Mesenteric fat pad (tissue), 1 donor: ENCODE results near the gene SP1. TPM values are rescaled to one million over a fixed set of nuclear protein-coding genes. Genes with fewer than 3 reads are reported as not detected.
"Not testable (repeated sequence)": the region's sequence is repeated elsewhere in the genome, so short reads cannot be mapped to it uniquely, and the experiment has no call there.

ENCODE experiments used
- DNase-seq: peaks from one replicate; pipeline ENCODE4 v3.0.0-alpha.2; 2020; ENCODE audit warnings: low spot score
- total RNA-seq: library from RNA; stranded (reverse); fragmentation: NEBNext Ultra II Directional; extraction: Animal tissue kit (Norgen Biotek cat#: 25700); gene quantifications from one replicate; pipeline ENCODE4 v1.2.1, GENCODE V29; 2021
- donor health status: DM: yes; HTN: yes; CAD: no.

Gene SP1
- total RNA-seq, 1 donor from 2014 or later, result 60.5 TPM

DNA sequence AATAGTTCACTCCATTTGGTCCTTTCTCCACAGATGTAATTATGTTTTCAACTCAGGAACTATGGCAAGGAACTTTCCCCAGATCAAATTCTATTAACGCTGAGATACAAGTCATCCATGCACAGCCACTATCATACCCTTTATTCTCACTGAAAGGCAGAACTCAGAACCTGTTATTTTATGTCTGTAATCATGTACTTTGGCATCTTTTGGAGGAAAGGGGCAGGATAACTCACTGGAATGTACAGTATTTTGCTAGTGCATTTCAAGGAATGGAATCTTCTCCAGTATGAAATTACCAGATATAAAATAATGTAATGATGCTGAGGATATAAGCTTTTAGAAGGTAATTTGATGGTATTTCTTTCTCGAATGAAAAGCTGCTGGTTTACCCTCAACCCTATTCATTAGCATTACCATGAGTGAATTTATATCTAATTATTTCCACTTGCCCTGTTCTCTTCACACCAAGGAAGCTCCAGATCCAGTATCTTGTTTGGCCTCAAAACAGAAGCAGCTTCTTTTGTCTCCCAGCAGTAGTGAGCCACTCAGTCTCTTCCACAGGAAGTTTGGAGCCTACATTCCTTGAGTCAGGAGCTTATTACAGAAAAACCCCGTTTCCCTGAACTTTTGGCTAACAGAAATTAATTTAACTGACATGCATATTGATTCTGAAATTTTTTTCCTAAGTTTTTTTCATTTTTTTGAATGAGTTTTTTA is 33.7 kb downstream of the SP1 start:
- DNase-seq, result no peak

DNA sequence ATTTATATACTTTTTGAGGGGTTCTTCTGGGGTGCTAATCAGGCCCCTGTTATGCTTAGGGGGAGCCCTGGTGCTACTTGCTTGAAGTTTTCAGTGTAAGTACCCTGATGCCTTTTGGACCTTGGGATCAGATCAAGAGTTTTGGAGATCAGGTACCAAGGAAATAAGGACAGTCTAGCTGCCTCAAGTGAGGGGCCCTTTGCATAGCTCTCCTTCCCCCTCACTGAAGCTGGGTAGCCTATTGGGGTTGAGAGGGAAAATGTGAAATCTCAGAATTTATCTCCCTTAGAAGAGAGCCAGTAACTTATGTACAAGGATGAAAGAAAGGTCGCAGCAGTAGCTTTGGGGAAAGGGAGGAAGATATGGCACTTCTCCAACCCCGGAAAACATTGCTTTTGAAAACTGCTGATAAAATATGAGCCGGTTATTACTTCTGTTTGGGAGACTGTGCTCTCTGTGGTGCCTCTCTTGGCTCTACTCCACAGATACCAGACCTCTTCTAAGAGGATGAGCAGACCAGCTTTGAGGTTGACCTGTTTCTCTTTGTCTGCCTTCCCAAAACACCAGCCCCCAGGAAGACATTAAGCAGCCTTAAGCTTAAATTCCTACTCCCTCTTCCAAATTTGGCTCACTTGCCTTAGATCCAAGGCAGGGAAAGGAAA is 34.9 kb downstream of the SP1 start:
- DNase-seq, result peak; percentile 1

DNA sequence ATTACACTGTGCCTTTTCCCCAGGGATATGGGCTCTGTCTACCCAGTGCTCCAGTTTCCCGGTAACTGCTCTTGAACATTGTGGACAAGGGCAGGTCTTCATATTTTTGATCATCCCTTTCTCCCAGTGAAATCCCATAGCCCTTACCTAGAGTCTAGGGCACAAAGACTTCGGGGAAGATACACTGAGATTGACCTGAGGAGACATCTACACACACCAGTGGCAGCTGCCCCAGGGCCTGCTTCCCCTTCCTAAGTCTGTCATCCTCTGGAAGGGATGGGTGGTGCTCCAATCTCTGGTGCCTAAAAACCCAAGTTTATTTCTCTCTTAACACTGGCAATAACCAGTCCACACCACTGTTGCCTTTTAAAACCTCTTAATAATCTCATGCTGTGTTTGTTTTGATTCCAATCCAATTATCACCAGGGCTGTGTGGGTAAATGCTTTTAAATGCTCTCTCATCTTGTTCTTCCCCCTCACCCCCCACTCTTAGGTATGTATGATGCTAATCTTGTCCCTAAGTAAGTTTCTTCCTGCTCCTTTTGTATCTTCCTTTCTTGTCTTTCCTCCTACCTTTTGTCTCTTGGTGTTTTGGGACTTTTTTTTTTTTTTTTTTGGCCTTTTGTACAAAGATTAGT is 35.9 kb downstream of the SP1 start:
- peak; percentile 35 for DNase-seq

DNA sequence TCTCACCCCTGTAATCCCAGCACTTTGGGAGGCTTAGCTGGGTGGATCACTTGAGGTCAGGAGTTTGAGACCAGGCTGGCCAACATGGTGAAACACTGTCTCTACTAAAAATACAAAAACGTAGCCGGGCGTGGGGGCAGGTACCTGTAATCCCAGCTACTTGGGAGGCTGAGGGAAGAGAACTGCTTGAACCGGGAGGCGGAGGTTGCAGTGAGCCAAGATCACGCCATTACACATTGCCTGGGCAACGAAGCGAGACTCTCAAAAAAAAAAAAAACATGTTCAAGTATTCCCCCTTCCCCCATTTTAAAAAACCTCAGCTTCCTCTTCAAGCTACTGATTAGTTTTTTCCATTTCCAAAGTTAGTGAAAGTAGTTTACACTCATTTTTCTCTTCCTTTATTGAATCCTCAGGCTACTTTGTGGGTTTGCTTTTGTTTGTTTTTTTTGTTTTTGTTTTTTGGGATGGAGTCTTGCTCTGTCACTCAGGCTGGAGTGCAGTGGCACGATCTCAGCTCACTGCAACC is 37.4 kb downstream of the SP1 start:
- DNase-seq, result peak; percentile 51

DNA sequence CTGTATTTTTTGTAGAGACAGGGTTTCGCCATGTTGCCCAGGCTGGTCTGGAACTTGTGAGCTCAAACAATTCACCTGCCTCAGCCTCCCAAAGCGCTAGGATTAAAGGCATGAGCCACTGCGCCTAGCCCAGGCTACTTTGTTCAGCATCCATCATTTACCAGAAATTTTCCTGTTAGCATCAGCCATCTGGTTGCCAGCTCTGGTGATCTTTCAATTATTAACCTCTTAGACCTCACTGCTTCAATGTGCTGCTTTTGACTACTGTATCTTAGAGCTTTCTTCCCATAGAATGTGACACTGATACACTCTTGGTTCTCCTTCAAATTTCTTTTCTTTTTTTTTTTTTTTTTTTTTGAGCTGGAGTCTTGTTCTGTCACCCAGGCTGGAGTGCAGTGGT is 38.2 kb downstream of the SP1 start:
- DNase-seq, result no peak

DNA sequence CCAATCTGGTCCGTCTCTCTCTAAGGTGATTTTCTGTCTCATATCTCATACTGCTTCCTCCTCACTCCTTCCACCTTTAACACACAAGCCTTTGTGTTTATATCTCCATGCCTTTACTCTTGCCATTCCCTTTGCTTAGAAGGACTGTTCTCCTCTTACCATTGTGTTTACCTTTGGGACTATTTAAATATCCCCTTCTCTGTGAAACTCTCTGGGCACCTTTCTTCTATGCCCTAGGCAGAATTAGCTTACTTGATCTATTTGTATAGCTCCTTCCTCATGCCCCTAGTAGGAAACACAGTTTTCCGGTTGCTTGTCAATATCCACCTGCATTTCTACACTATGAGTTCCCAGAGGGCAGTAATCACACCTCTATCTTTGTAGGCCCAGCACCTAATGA is 39.8 kb downstream of the SP1 start:
- no peak for DNase-seq

DNA sequence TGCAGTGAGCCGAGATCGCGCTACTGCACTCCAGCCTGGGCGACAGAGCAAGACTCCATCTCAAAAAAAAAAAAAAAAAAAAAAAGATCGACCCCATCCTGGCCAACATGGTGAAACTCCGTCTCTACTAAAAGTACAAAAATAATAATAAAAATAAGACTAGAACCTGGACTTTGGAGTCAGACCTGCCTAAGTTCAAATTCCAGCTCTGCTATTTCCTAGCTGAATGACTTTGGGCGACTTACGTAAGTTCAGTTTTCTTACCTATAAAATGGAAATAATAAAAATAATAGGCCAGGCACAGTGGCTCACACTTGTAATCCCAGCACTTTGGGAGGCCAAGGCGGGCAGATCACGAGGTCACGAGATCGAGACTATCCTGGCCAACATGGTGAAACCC is 42.3 kb downstream of the SP1 start:
- peak; percentile 9 for DNase-seq

DNA sequence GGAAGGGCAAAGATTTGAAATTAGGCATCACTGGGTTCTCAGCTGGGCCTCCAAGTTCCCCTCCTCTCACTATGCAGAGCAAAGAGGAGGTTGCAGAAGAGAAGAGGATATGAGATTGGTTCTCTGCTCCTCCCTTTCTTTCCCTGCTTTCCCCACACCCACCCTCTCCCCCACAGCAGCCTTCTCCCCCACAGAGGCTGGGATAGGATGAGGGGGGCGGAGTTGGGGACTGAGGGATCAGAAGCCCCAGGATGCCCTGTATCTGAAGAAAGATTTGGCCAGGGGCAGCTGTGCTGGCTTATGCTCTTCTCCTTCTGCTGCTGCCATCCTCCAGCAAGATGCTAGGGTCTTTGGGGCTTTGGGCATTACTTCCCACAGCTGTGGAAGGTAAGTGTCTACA is 43.6 kb downstream of the SP1 start, which contains the start of gene AMHR2:
TSS of gene AMHR2 (plus strand) at position 259 of the 400 bp plus-strand sequence. CDS start at position 339, 80 bp downstream.
- DNase-seq, result peak; percentile 53

DNA sequence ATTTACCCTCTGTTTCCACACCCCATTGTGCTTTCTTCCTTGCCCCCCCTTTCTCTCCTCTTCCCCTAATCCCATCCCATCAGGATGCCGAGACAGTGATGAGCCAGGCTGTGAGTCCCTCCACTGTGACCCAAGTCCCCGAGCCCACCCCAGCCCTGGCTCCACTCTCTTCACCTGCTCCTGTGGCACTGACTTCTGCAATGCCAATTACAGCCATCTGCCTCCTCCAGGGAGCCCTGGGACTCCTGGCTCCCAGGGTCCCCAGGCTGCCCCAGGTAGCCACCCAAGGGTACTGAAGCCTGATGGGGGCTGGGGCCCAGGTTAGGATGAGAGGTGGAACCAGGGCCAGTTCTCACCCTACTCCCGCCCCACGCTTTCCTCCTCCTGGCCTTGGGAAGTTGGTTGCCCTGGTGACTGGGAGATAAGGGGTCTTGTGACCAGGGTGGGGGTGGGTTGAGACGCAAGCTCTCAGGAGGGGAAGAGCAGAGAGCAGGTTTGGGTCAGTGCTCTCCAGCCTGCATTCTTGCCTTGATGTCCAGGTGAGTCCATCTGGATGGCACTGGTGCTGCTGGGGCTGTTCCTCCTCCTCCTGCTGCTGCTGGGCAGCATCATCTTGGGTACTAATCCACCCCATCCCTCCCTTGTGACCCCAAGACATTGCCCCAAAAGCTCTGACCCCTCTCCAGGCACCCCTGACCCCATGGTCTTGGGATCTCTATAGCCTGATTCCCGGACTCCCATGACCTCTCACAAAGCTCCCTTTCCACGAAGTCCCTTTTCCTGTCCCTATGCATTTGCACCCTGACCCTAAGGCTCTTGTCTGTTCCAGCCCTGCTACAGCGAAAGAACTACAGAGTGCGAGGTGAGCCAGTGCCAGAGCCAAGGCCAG is 44.9 kb downstream of the SP1 start:
- peak; percentile 41 for DNase-seq

DNA sequence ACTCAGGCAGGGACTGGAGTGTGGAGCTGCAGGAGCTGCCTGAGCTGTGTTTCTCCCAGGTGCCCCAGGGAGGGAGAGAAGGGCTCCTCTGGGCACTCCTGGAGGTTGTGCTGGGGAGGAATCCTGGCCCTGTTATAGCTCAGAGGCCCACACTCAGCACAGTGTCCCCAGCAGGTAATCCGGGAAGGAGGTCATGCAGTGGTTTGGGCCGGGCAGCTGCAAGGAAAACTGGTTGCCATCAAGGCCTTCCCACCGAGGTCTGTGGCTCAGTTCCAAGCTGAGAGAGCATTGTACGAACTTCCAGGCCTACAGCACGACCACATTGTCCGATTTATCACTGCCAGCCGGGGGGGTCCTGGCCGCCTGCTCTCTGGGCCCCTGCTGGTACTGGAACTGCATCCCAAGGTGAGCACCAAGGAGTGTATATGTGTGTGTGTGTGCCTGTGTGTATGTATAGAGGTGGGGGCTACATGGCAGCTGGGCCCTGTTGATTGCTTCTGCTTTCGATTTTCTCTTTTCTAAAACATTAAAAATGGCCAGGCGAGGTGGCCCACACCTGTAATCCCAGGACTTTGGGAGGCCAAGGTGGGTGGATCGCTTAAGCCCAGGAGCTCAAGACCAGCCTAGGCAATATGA is 45.7 kb downstream of the SP1 start:
- peak; percentile 75 for DNase-seq

DNA sequence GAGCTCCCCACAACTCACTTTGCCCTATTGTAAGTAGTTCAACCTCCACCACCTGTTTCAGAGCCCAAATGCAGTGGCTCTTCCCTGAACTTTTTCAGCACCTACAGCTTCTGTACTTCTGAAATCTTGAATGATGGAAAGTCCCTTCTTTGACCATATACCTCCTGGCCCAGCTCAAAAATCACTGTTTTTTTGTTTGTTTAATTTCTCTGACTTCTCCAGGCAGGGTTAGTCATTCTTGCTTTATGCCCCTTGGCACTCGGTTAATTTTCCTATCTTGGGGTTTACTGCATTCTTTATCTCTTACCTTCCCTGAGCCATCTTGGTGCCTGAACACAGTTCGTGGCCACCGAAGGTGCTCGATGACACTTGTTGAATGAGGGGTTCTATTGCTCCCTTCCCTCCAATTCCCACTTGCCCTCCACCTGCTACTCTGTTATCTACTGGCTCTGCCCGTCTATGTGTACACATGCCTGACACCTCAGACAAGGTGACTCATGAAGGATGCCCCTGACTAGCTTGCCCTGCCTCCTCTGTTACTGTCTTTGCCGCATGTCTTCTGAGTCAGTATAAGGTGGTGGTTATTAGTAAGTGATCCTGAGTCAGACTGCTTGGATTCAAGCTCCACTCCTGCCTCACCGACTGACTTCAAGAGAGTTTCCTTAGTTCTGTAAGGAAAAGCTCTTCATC is 48.1 kb downstream of the SP1 start:
- DNase-seq, result peak; percentile 49

DNA sequence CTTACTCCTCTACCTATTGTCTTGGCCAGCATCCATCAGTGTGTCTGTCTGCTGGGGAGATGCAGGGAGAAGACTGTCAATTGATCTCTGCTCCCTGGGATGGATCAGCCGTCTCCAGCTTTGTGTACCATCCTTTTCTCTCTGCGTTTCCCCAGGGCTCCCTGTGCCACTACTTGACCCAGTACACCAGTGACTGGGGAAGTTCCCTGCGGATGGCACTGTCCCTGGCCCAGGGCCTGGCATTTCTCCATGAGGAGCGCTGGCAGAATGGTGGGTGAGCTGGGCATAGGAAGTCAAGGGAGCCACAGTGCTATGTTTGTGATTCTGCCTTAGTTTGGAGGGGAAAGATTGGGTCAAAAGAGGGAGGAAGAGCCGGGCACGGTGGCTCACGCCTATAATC is 48.8 kb downstream of the SP1 start:
- peak; percentile 22 for DNase-seq

DNA sequence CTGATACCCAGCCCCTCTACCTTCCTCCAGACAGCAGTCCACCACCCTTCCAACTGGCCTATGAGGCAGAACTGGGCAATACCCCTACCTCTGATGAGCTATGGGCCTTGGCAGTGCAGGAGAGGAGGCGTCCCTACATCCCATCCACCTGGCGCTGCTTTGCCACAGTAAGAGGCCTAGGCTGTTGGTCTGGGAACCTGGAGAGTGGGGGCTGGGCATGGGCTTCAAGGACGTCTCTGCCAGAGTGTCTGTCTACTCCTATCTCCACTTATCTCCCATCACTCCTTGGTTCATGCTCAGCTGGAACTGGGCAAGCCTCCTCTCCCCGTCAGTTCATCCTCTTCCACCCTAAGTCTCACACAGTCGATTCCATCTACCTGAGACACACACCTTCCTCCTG is 50.1 kb downstream of the SP1 start:
- DNase-seq, result peak; percentile 69

DNA sequence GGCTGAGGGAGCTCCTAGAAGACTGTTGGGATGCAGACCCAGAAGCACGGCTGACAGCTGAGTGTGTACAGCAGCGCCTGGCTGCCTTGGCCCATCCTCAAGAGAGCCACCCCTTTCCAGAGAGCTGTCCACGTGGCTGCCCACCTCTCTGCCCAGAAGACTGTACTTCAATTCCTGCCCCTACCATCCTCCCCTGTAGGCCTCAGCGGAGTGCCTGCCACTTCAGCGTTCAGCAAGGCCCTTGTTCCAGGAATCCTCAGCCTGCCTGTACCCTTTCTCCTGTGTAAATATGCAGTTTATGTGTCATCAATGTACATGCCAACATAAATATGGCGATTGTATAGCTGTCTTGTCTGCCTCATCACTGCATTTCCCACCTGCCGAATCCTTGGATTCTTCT is 51.2 kb downstream of the SP1 start:
- DNase-seq, result peak; percentile 57

DNA sequence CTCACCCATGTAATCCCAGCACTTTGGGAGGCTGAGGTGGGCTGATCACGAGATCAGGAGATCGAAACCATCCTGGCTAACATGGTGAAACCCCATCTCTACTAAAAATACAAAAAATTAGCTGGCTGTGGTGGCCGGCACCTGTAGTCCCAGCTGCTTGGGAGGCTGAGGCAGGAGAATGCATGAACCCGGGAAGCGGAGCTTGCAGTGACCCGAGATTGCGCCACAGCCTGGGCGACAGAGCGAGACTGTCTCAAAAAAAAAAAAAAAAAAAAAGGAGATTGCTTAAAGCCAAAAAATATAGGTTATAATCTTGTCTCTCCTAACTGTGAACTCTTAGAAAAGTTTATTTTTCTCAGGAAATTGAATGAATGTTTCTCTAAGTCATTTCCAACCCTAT is 55.4 kb downstream of the SP1 start:
- not testable (repeated sequence) for DNase-seq

DNA sequence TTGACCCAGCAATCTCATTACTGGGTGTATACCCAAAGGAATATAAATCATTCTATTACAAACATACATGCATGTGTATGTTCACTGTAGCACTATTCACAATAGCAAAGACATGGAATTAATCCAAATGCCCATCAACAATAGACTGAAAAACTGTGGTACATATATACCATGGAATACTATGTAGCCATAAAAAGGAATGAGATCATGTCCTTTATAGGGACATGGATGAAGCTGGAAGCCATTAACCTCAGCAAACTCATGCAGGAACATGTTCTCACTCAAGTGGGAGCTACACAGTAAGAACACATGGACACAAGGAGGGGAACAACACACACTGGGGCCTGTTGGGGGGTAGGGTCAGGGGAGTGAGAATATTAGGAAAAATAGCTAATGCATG is 59.6 kb downstream of the SP1 start:
- DNase-seq, result not testable (repeated sequence)

DNA sequence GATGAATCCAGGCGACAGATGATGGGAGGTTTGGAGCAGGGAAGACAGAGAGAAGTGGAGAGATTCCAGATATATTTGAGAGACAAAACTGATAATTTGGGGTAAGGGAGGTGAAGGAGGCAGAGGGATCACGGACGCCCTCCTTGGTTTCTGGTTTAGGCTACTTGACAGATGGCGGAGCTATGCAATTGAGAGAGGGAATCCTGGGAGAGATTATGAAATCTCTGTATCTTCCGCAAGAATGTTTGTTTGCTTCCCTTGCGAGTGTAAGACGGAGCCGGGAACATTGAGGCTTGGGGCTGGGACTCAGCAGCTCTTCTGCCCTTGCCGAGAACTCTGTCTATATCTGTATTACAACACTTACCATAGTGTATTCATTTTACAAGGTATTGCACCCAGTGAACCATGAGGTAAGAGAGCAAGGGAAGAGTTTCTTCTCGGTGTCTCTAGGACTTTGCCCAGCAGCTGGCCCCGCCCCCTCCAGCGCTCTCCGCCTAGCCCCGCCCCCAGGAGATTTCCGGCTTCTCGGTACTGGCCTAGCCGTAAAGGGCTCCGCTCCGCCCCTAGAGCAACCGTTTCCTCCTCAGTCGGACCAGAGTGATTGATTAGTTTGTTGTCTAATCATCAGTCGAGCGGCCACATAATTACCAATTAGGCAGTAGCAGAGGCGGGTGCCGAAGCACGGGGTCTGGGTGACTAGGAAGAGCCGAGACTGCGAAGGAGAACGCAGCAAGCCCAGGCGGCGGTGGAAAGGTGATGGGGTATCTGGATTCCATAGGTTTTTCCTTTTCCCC is 61.3 kb downstream of the SP1 start, which contains the start of gene PRR13:
TSS of gene PRR13 (plus strand) at position 695 of the 794 bp plus-strand sequence. CDS start 981 bp downstream, outside the sequence.
- DNase-seq, result peak; percentile 98

DNA sequence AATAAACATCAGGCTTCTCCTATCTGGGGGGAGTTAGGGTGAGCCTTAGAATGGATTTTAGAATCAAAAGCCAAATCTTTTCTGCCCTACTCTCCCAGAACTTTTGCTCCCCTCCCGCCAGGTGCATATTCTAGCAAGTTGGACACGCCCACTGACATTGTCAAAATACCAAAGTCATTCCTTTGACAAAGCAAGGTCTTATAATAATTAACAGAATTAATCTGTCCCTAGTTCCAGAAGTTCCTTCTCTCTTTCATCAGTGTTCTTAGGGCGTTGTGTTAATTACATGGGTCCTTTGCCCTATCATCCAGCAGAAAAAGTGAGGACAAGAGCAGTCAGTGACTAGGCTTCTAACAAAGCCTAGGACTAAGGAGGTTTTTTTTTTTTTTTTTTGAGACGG is 64.0 kb downstream of the SP1 start:
- DNase-seq, result peak; percentile 4
